ENCODE data around the gene GCKR.

- TF ChIP-seq TAF1 (IDR thresholded peaks at IDR 0.05; ENCODE audit: borderline replicate concordance, insufficient read depth, low read length) = no peak
- TF ChIP-seq REST (IDR thresholded peaks at IDR 0.05; ENCODE audit: insufficient read depth in 1 of 2, low read depth in 2 of 2, low read length in 2 of 2) = no peak
- no peak for TF ChIP-seq SIN3A (IDR thresholded peaks at IDR 0.05; ENCODE audit: borderline replicate concordance, insufficient read depth, low read length)
- no peak for TF ChIP-seq POLR2AphosphoS5 (IDR thresholded peaks at IDR 0.05; ENCODE audit: low read depth, low read length)
Measured at GRCh38 chr2:27495840-27496356, 741 bp upstream of the GCKR start.

Data from PFSK-1 (cell line).